ENCODE measurements around the gene BANP.
"Not testable (repeated sequence)": the region's sequence is repeated elsewhere in the genome, so short reads cannot be mapped to it uniquely, and the experiment has no call there.

BANP gene

DNA sequence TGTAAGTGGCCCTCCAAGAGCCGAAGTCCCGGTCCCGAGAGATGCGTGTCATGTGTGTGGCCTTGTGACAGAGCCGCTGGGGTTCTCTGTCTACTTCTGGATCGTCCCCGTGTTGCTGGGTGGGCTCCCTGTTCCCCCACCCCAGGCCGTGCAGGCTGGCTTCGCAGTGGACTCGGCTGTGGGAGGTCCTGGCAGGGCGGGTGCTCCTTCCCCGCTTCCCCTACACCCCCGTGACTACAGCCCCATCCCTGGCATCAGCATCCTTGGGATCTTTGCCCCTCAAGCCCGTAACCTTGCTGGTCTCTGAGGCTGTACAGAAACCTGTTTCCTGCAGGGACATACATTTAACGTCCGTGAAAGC lies 136.3 kb downstream of the BANP start:
- H3K4me3 ChIP-seq (ENCODE audit: low read length), result no peak overlapping the region
- DNase-seq (ENCODE audit: low read depth, low spot score), result no peak

DNA sequence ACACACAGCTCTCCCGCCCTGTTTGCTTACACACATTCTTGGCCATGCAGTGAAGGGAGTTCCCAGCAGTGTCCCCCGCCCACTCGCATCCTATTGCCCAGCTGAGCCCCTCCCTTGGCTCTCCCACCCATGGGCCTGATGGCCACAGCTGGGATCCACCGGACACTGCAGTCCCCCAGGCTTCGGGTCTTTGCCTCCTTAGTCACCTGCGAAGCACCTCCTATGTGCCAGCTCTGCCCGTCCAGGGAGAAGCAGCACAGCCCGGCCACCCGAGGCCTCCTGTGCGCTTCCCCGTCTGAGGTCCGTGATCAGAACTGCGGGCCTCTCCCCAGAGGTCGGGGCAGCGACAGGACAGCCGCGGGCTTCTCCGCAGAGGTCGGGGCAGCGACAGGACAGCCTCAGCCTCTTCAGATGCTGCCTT lies 136.9 kb downstream of the BANP start:
- no peak for DNase-seq (ENCODE audit: low read depth, low spot score)
- H3K4me3 ChIP-seq (ENCODE audit: low read length), result no peak overlapping the region

DNA sequence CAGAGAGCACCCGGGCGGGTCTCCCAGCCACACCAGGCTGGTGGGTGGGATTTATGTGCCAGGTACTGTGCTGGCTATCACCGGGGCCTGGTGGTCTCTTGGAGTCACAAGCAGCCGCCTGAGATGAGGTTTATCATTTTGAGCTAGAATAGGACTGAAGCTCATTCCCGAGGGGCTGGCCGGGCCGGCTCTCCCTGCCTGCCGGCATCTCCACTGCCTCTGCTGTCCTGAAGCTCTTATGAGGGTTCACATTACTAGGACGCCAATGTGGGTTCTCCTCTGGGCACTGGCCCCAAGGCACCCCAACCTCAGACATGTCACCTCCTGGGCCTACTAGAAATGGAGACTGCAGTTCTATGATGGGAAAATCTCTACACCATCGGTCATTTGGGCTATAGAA lies 137.4 kb downstream of the BANP start:
- H3K4me3 ChIP-seq (ENCODE audit: low read length); DNase-seq (ENCODE audit: low read depth, low spot score): not testable (repeated sequence)

DNA sequence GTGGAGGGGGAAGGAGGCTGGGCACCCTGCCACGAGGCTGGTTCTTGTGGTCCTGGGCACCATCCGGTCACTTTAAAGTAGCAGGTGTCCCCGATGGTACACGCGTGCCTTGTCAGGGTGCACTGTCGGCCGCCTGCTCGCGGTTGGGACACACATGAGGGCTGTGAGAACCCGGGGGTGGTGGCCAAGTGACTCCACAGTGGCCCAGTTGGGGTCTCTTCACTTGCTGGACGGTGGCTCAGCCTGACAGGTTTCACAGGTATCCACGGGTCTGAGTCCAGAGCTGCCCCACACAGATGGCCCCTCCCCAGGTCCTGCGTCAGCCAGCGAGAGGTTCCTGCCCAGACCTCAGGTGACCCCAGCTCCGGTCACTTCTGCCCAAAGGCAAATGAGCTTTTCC lies 137.8 kb downstream of the BANP start:
- DNase-seq (ENCODE audit: low read depth, low spot score); H3K4me3 ChIP-seq (ENCODE audit: low read length): not testable (repeated sequence)

DNA sequence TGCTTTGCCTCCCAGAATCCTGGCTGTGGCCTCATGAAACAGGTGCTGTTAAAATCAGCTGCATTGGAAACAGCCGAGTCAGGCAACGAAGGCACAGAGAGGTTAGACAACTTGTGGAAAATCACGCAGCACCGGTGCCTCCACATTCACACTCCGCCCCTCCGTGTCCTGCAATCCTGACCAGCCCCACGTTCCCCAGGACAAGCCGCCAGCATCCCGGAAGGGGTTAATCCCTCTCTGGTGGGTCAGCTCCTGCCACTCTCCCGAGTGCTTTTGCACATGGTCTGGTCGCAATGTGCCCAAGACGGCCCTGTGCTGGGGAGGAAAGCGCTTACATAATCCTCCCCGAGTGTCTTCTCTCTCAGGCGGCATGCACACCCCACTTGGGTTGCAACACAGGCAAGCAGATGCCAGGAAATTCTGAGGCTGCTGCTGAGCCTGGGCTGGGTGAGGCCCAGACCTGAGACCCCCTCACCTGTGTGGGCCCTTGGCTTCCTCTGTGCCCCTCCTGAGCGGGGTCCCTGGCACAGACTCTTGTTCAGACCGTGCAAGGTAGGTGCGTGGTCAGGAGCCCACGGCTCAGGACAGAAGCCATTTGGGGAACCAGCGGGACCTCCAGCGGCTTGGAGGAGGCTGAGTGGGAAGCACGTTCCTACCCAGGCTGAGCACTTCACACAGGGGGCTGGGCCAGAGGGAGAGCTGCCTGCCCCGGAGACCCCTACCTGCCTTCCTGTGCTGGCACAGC lies 138.6 kb downstream of the BANP start:
- not testable (repeated sequence) for DNase-seq (ENCODE audit: low read depth, low spot score); H3K4me3 ChIP-seq (ENCODE audit: low read length)

DNA sequence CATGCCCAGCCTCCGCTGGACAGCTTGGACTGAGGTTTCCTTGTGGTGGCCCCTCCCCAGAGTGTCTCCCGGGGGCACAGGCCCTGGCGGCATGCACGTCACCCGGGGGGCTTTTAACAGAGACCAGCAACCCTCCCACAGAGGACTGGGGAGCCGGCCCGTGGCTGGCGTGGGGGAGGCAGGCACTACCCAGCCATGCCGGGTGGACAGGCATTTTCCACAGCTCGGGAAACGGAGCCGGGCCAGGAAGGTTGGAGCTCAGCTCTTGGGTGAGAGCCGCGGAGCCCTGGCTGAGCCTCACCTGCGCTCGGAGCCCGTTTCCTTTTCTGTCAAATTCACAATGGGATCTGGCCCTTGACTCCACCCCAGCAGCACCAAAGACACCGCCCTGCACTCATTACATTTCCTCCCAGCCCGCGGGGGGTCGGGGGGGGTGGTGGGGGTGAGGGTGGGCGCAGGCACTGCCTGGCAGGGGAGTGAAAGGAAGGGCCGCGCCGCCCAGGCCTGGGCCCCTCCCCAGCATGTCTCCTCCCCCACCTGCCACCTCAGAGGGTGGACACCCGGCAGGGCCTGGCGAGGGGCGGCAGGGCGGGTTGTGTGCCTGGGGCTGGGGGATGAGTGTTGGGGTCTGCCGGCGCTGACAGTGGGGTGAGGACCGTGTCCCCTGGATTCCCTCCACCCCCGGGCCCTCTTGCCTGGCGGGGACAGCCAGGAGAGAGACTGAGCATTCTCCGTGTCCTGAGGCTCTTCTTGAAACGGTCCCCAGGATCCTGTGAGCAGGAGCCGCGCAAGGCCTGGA lies 139.3 kb downstream of the BANP start:
- not testable (repeated sequence) for H3K4me3 ChIP-seq (ENCODE audit: low read length); DNase-seq (ENCODE audit: low read depth, low spot score)

DNA sequence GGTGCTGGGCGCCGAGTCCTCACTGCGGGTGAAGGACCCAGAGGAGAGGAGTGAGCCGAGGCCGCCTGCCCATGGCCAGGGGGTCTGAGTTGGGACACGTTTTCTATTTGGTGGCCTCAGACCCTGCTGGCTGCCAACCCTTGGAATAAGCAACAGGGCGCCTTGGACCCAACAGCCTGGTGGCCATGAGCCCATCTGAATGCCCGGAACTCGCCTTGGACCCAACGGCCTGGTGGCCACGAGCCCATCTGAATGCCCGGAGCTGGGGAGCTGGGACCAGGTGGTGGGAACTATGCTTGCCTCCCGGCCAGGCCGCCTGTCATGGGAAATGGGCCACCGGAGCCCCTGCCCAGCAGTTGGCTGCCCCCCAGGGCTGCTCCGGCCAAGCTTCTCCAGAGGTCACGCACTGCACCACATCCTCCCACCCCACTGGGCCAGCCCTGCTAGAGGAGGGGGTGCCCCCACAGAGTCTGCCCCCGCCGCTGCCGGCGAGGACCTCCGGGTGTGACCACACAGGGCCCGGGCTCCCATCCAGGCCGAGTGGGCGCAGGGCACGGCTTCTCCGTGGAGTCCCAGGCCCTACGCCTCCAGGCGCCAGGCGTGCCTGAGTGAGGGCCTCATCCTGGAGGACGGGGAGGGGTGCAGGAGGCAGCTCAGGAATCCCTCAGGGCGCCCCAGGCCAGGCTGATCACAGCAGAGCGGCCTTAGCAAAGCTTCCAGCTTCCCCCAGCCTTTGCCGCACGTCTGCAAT lies 140.2 kb downstream of the BANP start:
- DNase-seq (ENCODE audit: low read depth, low spot score); H3K4me3 ChIP-seq (ENCODE audit: low read length): not testable (repeated sequence)

DNA sequence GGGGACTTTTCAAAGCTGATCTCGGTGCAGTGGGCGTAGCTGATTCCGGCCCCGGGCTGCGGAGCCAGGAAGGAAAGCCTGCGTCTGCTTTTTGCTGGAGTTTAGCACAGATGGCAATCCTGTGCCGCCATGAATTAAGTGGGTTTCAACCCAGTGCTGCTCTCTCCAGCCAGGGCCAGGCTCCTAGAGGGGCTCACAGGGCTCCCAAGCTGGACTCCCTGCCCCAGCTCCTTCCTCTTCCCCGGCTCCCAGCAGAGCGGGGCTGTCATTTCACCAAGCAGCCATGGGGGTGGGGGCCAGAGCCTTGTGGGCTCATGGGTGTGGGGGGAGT lies 140.7 kb downstream of the BANP start:
- H3K4me3 ChIP-seq (ENCODE audit: low read length); DNase-seq (ENCODE audit: low read depth, low spot score): not testable (repeated sequence)

DNA sequence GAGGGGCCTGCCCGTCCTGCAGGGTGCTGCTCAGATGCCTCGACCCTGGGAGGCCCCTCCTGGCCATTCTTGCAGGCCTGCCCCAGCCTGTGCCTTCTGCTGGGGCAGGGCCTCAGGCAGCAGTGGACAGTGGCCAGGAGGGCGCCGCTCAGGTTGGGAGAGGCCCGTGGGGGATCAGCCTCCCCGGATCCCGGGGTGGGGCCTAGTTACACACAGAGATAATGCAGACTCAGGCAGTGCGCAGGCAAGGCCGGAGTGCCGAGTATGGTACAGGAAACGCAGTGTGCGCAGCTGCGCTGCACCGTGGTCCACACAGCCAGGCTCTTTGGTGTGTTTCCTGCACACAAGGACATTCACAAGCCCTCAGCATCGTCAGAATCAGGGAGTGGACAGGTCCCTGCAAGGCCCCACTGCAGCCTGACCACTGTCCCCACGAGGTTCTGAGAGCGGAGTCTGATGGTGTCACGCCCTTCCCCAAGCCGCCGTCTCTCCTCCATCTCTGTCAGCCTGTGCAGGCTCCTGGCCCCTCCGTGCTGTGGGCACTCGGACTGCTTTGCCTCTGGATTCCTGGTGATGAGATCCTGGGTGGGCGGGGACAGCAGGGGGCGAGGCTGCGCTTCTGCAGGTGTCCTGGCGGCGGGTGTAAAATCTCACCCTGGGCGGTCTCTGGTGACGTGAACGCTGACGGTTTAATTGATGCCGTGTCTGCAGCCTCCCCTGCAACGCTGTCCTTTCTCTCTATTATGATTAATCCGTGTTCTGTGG lies 141.7 kb downstream of the BANP start:
- not testable (repeated sequence) for DNase-seq (ENCODE audit: low read depth, low spot score); H3K4me3 ChIP-seq (ENCODE audit: low read length)

DNA sequence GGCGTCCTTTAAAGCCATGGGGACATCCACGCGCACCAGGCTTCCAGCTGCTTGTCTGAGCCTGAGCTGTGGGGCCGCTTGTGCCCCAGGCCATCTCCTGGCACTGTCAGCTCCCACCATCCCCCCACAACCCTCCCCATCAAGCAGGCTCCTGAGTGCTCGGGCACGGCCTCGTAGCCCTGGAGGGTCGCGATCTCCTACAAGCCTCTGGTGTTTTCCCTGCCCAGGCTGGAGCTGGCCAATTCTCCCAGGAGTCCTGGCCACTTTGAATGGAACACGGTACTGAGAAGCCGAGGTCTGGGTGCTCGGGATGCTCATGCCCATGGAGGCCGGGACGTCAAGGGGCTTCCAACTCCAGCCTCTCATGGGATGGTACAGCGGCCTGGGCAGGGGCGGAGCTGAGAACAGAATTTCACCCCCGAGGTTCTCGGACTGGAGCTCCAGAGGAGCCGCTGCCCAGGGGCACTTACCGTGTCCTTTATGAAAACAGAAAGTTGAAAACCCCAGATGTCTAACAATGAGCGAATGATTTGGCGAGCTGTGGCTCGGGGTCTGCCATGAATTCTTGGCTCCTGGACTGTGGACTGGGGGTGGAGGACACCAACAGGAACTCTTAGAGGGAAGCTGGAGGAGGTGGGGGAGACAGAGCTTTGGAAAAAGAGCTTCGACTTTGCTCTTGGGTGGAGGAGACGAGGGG lies 142.5 kb downstream of the BANP start:
- not testable (repeated sequence) for H3K4me3 ChIP-seq (ENCODE audit: low read length); DNase-seq (ENCODE audit: low read depth, low spot score)

DNA sequence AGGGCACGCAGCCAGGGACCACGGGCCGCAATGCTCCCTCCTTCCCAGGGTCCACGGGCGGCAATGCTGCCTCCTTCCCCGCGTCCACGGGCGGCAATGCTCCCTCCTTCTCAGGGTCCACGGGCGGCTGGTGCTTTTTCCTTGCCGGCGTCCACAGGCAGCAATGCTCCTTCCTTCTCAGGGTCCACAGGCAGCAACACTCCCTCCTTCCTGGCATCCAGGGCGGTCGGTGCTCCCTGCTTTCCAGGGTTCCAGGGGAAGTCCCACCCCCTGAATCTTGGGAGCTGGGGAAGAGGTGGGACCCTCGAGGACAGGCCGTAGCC lies 143.0 kb downstream of the BANP start:
- not testable (repeated sequence) for DNase-seq (ENCODE audit: low read depth, low spot score); H3K4me3 ChIP-seq (ENCODE audit: low read length)

DNA sequence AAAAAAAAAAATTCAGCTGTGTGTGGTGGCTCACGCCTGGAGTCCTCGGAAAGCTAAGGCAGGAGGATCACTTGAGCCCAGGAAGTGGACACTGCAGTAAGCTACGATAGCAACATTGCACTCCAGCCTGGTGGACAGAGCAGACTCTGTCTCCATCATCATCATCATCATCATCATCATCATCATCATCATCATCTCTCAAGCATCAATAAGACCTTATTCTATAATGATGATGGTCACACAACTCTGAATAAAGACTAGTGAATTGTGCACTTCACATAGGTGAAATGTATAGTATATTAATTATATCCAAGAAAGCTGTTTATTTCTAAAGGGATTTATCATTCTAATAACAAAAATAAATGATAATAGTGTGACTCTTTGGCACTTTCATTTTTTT lies 143.7 kb downstream of the BANP start:
- DNase-seq (ENCODE audit: low read depth, low spot score); H3K4me3 ChIP-seq (ENCODE audit: low read length): not testable (repeated sequence)

DNA sequence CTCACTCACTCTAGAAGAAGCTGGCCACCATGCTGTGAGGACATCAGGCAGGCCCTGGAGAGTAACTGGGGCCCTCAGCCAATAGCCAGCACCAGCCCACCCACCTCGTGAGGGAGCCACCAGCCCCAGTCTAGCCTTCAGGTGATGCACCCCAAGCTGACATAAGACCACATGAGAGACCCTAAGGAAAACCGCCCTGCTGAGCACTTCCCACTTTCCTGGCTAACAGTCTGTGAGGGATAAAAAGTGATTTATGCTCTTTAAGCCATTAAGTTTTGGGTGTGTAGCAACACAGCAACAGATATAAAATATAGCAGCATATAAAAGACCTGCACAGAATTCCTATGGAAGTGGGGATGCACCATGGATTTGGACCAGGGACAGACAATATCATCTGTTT lies 145.4 kb downstream of the BANP start:
- not testable (repeated sequence) for DNase-seq (ENCODE audit: low read depth, low spot score); H3K4me3 ChIP-seq (ENCODE audit: low read length)

DNA sequence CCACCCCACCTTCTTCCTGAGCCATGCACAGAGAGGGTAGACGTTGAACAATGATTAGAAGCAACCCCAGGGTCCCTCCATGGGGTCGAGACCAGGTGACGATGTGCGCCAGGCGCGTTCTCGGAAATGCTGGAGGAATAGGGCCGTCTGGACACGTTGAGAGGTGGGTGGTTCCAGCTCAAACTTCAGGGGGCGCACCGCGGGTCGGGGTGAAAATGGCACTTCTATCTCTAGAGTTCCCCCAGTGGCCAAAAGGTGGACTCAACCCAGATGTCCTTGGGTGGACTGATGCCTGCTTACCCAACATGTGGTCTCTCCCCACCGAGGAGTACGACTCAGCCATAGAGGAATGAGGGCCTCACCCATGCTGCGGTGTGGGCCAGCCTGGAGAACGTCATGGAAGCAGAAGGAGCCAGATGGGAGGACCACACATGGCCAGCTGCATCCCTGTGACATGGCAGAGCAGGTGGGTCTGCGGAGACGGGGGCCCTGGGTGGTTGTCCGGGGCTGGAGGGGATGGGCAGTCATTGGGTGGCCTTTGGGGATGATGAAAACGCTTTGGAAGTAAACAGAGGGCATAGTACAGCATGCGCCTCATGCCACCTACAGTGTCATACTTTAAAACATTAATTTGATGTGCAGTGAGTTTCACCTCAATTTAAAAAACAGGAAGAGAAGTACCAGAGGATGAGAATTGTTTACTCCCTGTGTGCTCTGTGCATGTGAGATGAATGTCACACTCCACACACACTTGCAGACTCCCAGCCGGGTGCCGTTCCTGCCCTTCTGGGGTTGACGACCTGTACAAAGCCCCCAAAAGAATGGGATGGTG lies 147.7 kb downstream of the BANP start:
- not testable (repeated sequence) for DNase-seq (ENCODE audit: low read depth, low spot score)

DNA sequence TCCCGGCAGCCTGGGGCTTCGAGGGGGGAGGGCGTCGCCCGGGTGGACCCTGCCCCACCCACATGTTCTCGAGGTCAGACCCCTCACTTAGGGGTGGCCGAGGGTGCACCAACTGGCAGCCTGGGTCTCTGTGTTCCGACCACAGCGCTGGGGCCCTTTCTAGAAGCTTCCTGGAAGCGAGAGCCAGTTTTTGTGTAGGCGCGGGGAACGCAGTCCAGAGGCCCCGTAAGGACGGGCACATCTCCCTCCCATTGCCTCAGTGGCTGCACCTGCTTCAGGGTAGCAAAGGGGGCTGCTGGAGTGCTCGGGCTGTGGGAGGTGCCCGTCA lies 148.3 kb downstream of the BANP start:
- no peak for DNase-seq (ENCODE audit: low read depth, low spot score)
- H3K4me3 ChIP-seq (ENCODE audit: low read length), result no peak overlapping the region

More for the DNA sequence above, 147.7 kb downstream of the BANP start:
- not testable (repeated sequence) for H3K4me3 ChIP-seq (ENCODE audit: low read length)

DNA sequence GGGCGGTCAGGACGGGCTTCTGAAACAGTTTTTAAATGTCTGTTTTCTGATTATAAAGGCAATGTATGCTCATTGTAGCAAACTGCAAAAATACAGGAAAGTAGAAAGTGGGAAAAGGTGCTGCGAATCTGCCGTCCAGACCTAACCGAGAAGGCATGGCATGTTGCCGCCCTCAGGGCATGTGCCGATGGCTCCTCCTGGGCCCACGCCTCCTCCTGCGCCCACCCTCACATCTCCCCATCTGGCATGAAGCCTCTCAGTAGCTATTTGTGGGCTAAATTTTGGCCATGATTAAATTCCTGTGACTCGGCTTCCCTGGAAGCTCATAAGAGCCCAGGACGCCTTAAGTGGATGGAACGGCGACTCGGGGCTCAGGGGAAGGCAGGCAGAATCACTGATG lies 148.7 kb downstream of the BANP start:
- H3K4me3 ChIP-seq (ENCODE audit: low read length); DNase-seq (ENCODE audit: low read depth, low spot score): not testable (repeated sequence)

DNA sequence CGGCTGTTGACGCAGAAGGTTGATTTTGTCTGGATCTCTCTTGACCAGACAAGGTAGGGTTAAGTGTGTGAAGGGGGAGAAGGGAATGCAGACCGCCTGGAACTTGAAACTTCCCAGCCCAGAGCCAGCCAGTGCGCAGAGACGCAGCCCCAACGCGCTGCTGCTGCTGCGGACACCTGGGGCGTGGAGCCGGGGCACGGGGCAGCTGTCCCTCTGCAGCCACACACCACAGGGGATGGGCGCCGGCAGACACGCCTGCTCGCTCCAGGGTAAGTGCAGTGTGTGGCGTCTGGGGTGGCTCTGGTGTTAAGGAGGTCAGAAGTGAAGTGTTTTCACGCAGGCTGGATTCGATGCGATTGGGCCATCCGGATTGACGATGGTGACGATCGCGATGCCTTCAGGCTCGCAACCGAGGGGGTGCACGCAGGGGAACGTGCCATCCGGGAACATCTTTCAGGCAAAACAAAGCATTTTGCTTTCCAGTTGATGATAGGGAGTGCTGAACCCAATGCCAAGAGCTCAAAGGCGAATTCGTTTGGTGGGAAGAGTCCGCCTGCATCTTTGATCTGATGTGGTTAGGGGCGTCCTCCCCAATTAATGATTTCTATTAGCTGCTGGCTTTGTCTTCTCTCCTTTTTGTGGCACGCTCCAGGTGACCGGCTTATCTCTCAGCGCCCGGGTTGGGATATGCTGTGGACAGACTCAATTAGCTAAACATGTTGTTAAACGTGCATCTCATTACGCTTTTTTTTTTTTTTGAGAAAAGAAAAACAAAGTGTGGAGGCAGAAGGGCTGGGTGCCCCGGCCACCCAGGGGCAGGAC lies 149.8 kb downstream of the BANP start:
- H3K4me3 ChIP-seq (ENCODE audit: low read length); DNase-seq (ENCODE audit: low read depth, low spot score): not testable (repeated sequence)
